Measurements from ENCODE around the gene TMEM151B.
A peak's percentile ranks its signal among the peaks of the same experiment; 100 is the strongest.
"Not testable (repeated sequence)": the region's sequence is repeated elsewhere in the genome, so short reads cannot be mapped to it uniquely, and the experiment has no call there.

TMEM151B gene

DNA sequence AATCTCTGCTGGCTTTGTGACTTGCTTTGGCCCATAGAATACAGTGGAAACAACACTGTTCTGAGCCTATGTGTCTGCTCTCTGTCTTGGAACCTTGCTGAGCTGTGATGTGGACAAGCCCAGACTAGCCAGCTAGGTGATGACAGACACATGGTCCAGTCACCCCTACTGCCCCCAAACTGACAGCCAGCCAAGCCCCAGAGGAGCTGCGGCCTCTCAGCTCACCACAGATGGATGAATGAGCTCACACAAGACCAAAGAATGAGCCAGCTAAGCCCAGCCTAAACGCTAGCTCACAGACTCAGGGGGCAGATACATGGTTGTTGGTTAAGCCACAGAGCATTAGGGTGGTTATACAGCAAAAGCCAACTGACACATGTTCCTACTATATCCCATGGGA, 38.8 kb downstream of the TMEM151B start:
- no peak for DNase-seq

DNA sequence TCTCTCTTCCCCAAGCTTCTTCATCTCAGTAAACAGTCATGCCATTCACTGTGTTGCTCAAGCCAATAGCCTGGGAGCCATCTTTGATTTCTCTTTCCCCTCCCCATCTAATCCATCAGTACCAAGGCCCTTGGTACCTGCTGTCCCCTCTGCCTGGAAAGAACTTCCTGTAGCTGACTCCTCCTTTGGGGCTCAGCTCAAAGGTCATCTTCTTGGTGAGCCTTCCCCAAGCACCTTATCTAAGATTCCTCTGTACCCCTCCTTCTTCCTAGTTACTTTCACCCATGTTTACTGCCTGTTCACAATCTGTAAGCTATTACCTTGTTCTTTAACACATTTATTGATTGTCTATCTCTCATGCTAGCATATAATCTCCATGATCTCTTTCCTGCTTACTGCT, 39.4 kb downstream of the TMEM151B start:
- no peak for DNase-seq

DNA sequence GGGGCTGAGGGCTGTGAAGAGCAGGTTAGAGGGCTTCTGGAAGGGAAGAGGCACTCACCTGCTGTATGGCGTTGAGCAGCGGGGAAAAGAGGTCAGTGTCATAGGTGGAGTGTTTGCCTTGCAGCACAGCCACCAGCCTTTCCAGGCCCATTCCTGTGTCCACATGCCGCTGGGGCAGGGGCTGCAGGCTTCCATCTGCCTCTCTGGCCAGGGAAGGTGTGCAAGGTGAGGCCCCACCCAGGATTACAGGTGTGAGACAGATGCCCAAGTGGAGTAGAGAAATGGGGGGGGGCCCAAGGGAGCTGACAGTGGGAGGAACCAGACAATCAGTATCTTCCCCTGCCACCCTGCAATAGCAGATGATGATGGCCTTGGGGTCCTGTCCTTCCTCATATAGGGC, 40.0 kb downstream of the TMEM151B start:
- no peak for DNase-seq

DNA sequence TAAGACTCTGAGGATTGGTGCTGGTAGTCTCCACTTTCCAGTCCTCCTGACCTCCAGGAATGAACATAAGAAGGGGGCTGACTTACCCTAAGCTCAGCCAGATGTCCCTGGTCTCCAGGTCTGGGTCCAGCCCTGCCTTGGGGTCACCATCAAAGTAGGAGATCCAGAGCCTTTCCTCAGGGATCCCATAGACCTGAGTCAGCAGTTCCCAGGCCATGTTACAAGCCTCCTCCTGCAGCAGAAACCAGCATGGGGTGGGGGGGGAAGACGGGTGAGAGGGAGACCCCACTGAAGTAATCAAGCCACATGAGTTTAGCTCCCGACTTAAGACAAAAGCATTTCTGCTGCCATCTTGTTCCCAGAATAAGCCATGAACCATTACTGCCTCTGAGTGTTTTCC, 41.1 kb downstream of the TMEM151B start:
- no peak for DNase-seq

DNA sequence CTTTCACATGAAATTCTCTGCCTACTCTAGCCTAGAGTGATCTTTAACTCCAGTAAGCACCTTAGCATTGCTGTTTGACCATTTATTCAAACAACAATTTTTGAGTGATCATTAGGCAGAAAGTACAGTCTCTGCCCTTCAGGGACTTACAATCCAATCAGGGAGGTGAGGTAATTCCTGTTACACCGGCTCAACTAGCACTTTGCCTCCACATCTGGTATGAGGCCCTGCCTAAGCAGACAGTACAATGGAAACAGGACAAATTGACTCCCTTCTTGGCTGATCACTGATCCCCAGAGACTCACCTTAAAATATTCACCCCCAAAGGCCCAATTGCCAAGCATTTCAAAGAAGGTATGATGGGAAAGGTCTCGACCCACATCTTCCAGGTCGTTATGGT, 41.5 kb downstream of the TMEM151B start:
- no peak for DNase-seq

DNA sequence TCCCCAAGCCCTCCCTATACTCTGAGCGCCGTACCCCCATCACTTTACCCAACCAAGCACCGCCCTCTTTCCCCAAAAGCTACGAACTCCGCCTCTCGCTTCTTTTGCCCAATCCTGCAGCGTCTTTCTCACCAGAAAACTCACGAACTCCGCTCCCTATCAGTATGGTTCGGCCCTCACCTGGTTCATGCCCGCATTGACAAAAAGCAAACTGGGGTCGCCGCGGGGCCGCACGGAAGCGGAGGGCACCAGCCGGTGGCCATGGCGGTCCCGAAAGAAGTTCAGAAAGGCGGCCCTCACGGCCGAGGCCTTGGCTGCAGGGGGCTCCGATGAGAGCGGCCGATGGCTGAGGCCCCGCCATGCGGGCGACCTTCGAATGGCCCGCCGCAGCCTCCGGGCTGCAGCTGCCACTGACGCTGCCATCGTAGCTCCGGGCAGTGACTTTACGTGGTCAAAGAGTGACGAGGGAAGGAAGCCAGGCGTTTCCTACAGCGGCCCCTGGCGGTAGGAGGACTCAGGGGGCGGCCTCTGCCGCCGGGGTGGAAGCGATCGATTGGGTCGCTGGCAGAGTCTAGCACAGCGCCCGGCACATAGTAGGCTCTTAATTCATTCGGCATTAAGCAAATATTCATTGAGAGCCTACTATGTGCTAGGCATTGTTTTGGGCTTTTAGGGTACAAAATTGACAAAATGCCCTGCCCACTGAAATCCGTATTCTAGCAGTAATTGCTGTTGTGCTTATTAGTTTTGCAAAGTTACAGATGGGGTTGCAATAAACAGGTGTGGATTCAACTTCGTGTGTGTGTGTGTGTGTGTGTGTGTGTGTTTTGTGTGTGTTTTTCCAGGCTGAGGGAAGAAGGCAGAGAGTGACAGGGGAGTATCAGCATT, 42.9 kb downstream of the TMEM151B start, which contains the start of gene AARS2:
Gene AARS2, minus strand, starts transcription at position 447 of the 888 bp plus-strand sequence. Its CDS starts 24 bp downstream, at position 423.
- DNase-seq, result peak; percentile 79

DNA sequence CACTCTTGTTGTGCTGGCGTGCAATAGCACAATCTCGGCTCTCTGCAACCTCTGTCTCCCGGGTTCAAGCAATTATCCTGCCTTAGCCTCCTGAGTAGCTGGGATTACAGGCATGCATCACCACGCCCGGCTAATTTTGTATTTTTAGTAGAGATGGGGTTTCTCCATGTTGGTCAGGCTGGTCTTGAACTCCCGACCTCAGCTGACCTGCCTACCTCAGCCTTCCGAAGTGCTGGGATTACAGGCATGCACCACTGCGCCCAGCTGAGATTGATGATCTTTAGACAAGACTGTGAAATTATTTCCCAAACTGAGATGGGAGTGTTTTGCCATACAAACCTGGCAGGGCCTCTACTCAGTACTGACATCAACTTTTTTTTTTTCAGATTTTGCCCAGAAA, 44.4 kb downstream of the TMEM151B start:
- not testable (repeated sequence) for DNase-seq

DNA sequence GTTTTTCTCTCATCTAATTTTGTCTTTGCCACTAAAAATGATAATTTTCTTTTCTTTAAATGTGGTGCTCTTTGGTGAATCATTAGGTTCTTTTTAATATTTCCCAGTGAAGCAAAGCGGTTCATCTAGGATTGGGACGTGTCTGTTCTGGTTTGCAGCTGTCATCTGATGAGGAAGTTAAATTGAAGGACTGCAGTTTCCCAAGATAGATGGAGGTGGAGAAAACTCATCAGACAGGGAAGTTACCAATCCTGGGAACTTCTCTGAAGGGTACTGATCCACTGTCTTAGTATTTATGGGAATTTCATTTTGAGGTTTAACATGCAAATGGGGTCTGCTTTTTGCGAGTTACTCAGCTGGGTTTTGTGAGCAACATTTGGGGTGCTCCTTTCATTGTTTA, 45.3 kb downstream of the TMEM151B start:
- no peak for DNase-seq

DNA sequence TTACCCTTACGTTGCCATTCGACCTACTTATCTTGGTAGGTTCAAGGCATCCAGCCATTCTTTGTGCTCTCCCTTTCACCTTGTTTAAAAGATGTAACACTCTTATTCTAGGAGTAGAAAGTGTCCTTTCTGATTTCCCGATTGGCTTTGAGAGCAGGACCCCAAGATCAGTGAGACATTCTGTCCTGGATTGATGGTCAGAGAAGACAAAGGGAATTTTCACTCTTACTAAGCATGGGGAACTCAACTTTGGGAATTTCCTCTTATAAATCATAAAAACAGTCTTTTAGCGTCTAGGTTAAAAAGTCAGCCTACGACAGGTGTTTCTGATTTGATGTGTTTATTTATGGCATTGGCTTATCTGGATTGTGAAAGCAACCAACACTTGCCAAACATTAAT, 45.7 kb downstream of the TMEM151B start:
- DNase-seq, result no peak

DNA sequence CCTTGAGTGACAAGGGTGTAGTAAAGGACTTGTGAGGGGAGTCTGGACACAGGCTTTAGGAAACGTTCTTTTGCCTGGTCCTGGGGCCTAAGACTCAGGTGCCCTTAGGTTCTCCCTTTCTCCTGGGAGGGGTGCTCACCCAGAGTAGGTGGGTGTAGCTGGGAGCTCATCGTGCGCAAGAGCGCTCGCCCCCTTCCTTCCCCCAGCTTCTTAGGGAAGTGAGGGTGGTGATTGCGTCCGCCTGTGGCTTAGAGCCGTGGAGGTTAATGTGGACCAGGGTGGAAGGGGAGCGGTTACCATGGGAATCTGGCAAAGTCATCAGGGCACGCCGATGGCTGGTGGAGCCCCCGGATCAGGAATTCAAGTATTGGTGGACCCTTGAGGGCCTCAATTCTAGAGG, 46.2 kb downstream of the TMEM151B start:
- no peak for DNase-seq

DNA sequence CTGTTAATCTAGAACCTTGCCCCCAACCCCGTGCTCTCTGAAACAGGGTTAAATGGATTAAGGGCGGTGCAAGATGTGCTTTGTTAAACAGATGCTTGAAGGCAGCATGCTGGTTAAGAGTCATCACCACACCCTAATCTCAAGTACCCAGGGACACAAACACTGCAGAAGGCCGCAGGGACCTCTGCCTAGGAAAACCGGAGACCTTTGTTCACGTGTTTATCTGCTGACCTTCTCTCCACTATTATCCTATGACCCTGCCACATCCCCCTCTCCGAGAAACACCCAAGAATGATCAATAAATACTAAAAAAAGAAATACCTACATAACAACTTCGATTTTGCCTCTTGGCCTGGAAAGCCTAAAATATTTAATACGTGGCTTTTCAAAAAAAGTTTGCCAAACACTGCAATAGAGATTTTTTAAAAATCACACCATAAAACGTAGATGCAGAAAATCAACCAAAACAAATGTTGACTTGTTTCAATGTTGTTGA, 46.9 kb downstream of the TMEM151B start:
- not testable (repeated sequence) for DNase-seq

DNA sequence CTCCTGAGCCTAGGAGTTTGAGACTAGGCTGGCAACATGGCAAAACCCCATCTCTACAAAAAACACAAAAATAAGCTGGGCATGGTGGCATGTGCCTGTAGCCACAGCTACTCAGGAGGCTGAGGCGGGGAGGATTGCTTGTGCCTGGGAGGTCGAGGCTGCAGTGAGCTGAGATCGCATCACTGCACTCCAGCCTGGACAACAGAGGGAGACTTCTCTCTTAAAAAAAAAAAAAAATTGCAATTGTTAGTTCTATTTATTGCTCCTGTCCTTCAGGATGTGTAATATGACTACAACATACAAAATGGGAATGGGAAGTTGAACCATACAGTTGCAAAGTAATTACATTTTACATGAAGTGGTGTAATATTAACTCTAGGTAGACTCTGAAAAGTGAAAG, 51.0 kb downstream of the TMEM151B start:
- no peak for DNase-seq

DNA sequence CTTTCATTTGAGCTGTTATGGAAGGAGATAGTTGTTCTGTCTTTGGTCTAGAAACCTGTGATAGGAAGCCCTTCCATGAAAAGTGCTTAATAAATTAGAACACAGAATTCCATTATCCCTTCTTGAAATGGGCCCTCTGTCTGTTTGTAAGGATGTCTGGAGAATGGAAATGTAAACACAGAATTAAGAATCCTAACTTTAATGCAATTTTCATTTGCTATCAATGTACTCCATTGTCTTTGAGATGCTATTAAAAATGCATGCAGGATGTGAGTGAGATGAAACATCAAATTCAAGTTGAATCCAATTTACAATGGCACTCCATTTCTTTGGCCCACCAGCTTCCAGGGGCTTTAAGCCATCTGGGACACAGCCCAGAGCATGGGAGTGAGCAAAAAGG, 56.8 kb downstream of the TMEM151B start:
- DNase-seq, result no peak

DNA sequence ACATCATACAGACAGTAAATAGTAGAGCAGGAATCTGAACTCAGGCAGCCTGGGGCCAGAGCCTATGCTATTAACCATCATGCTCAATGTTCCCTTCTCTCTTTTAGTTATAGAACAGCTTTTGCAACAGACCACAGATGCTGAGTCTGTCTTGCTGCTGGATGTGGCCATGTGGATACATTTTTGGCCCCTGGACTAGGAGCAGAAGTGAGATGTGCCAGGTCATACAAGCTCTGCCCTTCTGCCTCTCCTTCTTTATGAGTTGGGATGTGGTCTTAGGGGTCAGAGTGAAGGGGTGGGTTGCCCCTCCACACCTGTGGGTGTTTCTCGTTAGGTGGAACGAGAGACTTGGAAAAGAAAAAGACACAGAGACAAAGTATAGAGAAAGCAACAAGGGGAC, 57.5 kb downstream of the TMEM151B start:
- no peak for DNase-seq

DNA sequence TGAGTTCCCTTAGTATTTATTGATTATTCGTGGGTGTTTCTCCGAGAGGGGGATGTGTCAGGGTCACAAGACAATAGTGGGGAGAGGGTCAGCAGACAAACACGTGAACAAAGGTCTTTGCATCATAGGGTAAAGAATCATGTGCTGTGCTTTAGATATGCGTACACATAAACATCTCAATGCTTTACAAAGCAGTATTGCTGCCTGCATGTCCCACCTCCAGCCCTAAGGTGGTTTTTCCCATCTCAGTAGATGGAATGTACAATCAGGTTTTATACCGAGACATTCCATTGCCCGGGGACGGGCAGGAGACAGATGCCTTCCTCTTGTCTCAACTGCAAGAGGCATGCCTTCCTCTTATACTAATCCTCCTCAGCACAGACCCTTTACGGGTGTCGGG, 58.0 kb downstream of the TMEM151B start:
- DNase-seq, result not testable (repeated sequence)

DNA sequence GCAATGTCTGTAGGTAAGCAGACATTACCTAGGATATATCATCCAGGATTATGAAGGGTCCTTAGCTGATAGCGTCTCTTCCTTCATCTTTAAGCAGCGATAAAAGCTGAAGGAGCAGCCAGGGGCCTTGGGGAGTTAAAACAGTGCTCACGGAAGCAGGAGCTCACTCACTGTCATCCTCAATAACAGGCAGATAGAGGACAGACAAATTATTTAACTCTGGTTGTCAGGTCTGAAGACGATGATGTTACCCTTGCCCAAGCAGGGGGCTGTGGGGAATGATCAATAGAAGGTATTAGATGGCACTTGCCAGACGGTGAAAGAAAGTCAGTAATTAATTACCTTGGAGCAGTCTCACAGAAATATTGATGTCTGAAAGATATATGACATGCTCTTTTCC, 59.6 kb downstream of the TMEM151B start:
- no peak for DNase-seq

DNA sequence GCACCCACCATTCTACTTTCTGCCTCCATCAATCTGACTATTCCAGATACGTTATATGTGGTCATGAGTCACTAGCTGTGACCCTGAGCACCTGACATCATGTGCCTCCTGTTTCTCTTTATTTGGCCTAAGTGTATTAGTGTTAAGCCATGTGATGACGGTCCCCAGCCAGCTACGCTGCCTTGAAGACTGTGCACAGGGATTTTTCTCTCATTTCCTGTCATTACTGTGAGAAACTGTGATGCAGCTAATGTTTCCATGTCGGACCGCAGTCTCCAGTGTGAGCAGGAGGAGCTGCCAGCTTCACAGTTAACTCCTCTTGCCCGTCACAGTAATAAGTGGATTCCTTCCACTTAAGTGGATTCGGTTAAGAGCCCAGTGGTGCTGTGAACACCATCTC, 62.3 kb downstream of the TMEM151B start:
- no peak for DNase-seq

DNA sequence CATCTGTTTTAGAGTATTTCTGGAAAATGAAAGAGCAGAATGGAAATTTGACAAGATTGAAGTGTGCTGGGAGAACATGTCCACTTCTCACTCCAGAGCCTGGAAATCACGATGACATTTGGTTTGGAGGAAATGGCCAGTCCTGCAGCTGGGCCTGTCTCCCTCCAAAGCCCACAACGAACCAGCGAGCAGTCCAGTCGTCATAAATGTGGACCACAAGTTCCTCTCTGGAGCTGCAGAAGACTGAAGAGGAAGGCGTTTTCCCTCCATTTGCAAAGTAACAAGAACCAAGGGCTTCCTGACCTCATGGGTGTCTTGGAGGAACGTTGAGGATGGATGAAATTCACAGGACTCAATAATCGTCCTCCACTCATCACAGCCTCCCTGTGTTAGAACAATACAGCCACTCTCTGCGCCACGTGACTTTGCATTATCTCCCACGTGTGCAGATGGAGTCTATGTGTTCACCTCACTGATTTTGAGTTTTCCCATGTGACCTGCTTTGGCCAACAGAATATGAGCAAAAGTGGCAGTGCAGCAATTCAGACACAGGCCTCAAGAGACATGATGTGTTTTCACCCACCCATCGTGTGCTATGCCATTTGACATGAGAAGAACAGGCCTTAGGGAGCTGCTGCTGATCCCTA, 63.1 kb downstream of the TMEM151B start:
- DNase-seq, result no peak

DNA sequence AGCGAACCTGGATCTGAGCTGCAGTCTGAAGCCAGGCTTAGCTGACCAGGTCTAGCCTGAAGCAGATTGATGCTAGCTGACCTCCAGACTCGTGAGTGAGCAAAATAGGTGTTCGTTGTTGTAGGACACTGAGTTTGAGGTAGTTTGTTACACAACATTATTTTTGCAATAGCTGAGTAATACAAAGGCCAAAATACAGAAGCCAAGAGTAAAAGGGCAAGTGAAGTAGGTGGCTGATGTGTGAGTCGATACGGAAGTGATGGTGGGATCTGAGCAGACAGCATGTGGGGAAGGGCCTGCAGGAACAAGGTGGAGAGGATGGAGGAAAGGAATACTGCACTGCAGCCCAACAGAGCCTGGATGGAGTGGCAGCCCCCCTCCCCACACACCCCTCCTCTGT, 63.7 kb downstream of the TMEM151B start:
- no peak for DNase-seq

DNA sequence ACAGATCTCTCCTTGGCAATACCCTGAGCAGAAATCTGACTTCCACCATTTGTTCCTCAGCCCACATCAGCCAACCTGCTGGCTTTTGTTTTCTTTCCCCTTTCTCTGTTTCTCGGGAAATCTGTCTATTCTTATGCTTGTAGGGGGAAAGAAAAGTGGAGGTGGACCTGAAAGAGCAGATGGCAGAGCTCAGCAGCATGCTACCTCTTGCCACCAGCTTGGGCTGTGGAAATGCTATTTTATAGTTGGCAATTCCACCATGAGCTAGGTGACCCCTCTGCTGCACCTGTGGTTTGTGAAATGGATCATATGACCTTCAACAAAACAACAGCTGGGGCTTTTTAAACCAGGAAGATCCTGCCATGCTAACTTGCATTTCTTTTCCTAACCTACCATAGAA, 65.4 kb downstream of the TMEM151B start:
- DNase-seq, result no peak

DNA sequence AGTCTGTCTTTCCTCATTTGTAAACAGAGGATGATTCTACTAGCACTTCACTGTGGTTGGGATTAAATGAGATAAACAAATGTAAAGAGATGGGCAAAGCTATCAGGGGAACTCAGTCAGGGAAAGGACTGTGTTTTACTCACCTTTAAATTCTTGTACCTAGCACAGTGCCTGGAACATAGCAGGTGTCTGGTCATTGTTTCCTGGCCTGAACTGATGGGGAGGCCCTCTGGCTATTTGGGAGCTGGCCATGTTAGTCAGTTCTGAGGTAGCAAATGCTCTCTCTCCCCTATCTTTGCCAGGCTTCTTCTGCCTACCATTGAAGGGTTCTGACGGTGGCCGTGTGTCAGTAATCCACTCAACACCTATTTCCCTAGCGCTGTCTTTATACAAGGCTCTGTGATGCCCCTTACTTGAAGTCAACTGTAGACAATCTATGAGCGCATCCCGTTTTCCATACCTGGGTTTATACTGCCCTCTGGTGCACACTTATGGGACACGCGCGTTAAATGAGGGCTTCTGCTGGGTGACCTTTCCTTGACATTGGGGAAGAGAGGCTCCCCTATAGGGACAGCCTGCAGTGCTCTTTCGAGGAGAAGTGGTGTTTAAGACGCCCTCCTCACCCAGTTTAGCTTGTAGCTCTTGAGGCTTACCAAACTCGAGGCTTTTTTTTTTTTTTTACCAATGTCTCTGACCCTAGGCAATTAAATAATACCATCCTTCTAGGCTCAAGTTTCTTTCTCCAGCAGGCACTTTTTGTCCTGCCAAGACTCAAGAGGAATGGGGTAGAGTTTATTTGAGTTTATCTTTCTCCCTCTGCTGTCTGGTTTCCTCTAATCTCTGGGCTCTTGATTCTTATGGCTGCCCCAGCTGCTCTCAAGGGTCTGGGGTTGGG, 68.2 kb downstream of the TMEM151B start:
- peak; percentile 41 for DNase-seq

DNA sequence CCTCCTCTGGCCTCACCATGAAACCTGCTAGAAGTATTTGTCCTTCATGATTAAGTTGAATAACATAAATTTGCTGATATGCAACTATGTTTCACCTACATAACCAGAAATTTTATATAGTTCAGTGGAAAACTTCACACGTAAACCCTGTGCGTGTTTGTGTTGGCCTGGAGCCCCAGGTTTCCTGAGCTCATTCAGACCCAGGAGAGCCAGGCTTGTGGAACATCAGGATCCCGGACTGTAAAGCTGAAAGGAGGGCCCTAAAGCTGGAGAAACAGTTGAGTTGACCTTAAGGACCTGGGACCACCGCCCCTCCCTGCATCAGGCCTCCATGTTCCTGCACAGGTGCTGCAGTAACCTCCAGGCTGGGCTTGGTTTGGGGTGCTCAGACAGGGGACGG, 69.1 kb downstream of the TMEM151B start:
- DNase-seq, result no peak
